T-cell (primary cell): Measurements from ENCODE around the gene MDM4. TPM values are rescaled to one million over a fixed set of nuclear protein-coding genes. Genes with fewer than 3 reads are reported as not detected.

Experiments
- ATAC-seq, 4 experiments: fragments of 200-7000 bp in 3 of 4; fragments of 150-1000 bp in 1 of 4; cut with Tn5 transposase; replicated peaks in 1 of 4; 1 replicate in 3 of 4; 2 replicates in 1 of 4; pipeline ENCODE4 v1.10.0; 2021; ENCODE audit warnings: moderate library complexity in 3 of 4, mild to moderate bottlenecking in 2 of 4, moderate number of reproducible peaks in 1 of 4
- CTCF ChIA-PET, 2 donors: fragments of 300-600 bp; sonication (Branson Sonifier 250); formaldehyde crosslinking; loops; one replicate each; lab custom pipeline; 2022; ENCODE audit warnings: antibody characterized with exemption in 2 of 2; lab: Charles Lee
- POLR2A ChIA-PET, 2 donors: fragments of 300-600 bp; sonication (Branson Sonifier 250); formaldehyde crosslinking; loops; one replicate each; lab custom pipeline; 2022; ENCODE audit warnings: antibody characterized with exemption in 2 of 2; lab: Charles Lee
- DNase-seq, 35 experiments: peaks; one replicate each; pipeline versions ENCODE4 v3.0.0 to v3.0.0-alpha.2; 2013 to 2023
- H3K27ac ChIP-seq: one replicate; pipeline ENCODE4 v1.5.1; 2013; ENCODE audit warnings: low read length
- H3K27me3 ChIP-seq, 2 experiments: replicated peaks in 1 of 2; 1 replicate in 1 of 2; 2 replicates in 1 of 2; pipeline versions ENCODE4 v1.6.1 to v1.7.0; 2013; ENCODE audit warnings: low read length in 1 of 2, mixed read lengths in 1 of 2; ENCODE audit not compliant: control insufficient read depth in 2 of 2, insufficient read depth in 2 of 2; ENCODE audit errors: extremely low read depth in 1 of 2
- H3K36me3 ChIP-seq, 2 donors: 1 replicate in 1 of 2; 2 replicates in 1 of 2; pipeline versions ENCODE4 v1.6.1 to v1.7.0; 2013; ENCODE audit warnings: low read length in 1 of 2; ENCODE audit not compliant: control insufficient read depth in 2 of 2, insufficient read depth in 1 of 2; ENCODE audit errors: extremely low read depth in 1 of 2
- H3K4me1 ChIP-seq, 2 experiments: 1 replicate in 1 of 2; 2 replicates in 1 of 2; pipeline versions ENCODE4 v1.6.1 to v1.7.0; 2013; ENCODE audit warnings: low read length in 2 of 2, mixed read lengths in 1 of 2; ENCODE audit not compliant: insufficient read depth in 2 of 2, control insufficient read depth in 1 of 2; ENCODE audit errors: extremely low read depth in 1 of 2
- H3K4me3 ChIP-seq, 2 donors: 1 replicate in 1 of 2; 2 replicates in 1 of 2; pipeline versions ENCODE4 v1.5.1 to v1.7.0; 2013; ENCODE audit warnings: mild to moderate bottlenecking in 2 of 2, low read length in 1 of 2, moderate library complexity in 1 of 2; ENCODE audit not compliant: control insufficient read depth in 1 of 2; ENCODE audit errors: extremely low read depth in 1 of 2
- H3K9me3 ChIP-seq: 2 replicates; pipeline ENCODE4 v1.7.0; 2013
- H3K27ac Mint-ChIP-seq, 2 donors: one replicate each; pipeline ENCODE4 v1.8.0; 2020 to 2021; ENCODE audit warnings: mild to moderate bottlenecking in 2 of 2, mixed read lengths in 2 of 2
- H3K27me3 Mint-ChIP-seq, 2 donors: one replicate each; pipeline ENCODE4 v1.8.0; 2021 to 2022; ENCODE audit warnings: mixed read lengths in 2 of 2
- H3K36me3 Mint-ChIP-seq: one replicate; pipeline ENCODE4 v1.8.0; 2021; ENCODE audit warnings: mixed read lengths
- H3K4me1 Mint-ChIP-seq, 3 donors: one replicate each; pipeline ENCODE4 v1.8.0; 2020 to 2022; ENCODE audit warnings: mixed read lengths in 3 of 3, mild to moderate bottlenecking in 1 of 3
- H3K4me3 Mint-ChIP-seq, 3 donors: one replicate each; pipeline ENCODE4 v1.8.0; 2020 to 2022; ENCODE audit warnings: mild to moderate bottlenecking in 3 of 3, mixed read lengths in 3 of 3, moderate library complexity in 3 of 3
- H3K9me3 Mint-ChIP-seq, 3 donors: one replicate each; pipeline ENCODE4 v1.8.0; 2020 to 2022; ENCODE audit warnings: mixed read lengths in 3 of 3
- WGBS: methylation state at CpG from one replicate; pipeline ENCODE4 v1.1.5; 2013; ENCODE audit warnings: missing lambda C conversion rate; ENCODE audit not compliant: insufficient coverage; 5-methylcytosine and 5-hydroxymethylcytosine counted together
- total RNA-seq, 35 experiments: library from RNA in 6 of 35; stranded (reverse) in 6 of 35; fragments of 120-200 nt in 1 of 35; gene quantifications; one replicate each; pipeline versions ENCODE4 v1.2.1 to v1.2.4 and lab custom pipeline; 2013 to 2026

Gene MDM4, protein sequence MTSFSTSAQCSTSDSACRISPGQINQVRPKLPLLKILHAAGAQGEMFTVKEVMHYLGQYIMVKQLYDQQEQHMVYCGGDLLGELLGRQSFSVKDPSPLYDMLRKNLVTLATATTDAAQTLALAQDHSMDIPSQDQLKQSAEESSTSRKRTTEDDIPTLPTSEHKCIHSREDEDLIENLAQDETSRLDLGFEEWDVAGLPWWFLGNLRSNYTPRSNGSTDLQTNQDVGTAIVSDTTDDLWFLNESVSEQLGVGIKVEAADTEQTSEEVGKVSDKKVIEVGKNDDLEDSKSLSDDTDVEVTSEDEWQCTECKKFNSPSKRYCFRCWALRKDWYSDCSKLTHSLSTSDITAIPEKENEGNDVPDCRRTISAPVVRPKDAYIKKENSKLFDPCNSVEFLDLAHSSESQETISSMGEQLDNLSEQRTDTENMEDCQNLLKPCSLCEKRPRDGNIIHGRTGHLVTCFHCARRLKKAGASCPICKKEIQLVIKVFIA
- total RNA-seq (100 to 1,000 TPM; 168 to 288 (median 183) TPM), total RNA-seq (lab: John Stamatoyannopoulos, UW) (78.6 to 342 (median 251) reads per million in 29 experiments)
- 130 TPM for total RNA-seq (2013)

DNA sequence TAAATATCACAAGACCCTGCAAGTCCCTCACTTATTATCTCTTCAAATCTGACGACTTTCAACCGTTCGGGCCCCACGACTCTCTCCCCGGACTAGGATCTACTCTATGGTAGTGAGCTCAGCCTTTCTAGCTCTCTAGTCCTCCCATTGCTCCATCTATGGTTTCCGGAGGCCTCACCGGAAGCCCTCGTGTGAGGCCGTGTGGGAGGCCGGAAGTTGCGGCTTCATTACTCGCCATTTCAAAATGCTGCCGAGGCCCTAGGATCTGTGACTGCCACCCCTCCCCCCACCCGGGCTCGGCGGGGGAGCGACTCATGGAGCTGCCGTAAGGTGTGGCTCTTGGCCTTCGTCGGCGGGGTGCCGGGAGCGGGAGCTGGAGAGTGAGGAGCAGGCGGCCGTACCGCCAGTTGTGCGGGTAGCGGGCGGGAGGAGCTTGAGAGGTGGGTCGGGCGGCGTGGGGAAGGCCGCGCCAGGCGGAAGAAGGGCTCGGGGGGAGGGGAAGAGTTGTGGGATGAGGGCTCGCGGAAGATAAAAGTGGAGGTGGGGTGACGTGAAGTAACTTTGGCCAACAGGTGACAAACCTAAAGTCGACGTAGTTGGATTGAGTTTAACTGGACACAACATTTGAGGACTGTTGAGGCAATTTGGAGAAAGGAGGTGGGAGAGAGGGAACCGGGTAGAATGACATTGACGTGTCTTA lies at the start of gene MDM4:
MDM4 (plus strand) TSS at position 227 of the 700 bp plus-strand sequence. CDS start 9,113 bp downstream, outside the sequence.
- ChIA-PET CTCF (interaction anchor here (0.5 to 3.6 kb wide), 16 partner anchors 9 to 291 kb away, joined by 3 to 63 read pairs (median 4); partner anchors contain the start of gene PIK3C2B (in 1 of the 2)), POLR2A (interaction anchor here (0.5 to 2.5 kb wide), 13 partner anchors 10 to 890 kb away, joined by 3 to 43 read pairs (median 3); partner anchors contain the start of genes ATP2B4 (in 1 of the 2) and PIK3C2B (in 1 of the 2))
- under 1% methylated on average over 37 of the region's 43 CpGs for WGBS
- Mint-ChIP-seq H3K4me1 (peaks cover 67 to 78% (median 69%) of the 10 kb centered on the region in 3 donors), H3K27ac (no peak within 1 kb of the TSS), H3K27me3 (no peaks in the 10 kb centered on the region), H3K4me3 (no peak within 1 kb of the TSS), H3K36me3 (peaks cover 19% of the 10 kb centered on the region), H3K9me3 (no peaks in the 10 kb centered on the region)
- Histone ChIP-seq H3K4me3 (peak within 1 kb of the TSS; percentile 83 to 97), H3K27ac (peak within 1 kb of the TSS; percentile 93), H3K27me3 (no peaks in the 10 kb centered on the region), H3K36me3 (peaks cover 0 to 16% of the 10 kb centered on the region in 2 donors), H3K9me3 (no peaks in the 10 kb centered on the region), H3K4me1 (peaks cover 58 to 70% of the 10 kb centered on the region in 2 experiments)
- ATAC-seq (peak; percentile 76 to 89 (median 87)), DNase-seq (peak; percentile 87 to 95 (median 90))

DNA sequence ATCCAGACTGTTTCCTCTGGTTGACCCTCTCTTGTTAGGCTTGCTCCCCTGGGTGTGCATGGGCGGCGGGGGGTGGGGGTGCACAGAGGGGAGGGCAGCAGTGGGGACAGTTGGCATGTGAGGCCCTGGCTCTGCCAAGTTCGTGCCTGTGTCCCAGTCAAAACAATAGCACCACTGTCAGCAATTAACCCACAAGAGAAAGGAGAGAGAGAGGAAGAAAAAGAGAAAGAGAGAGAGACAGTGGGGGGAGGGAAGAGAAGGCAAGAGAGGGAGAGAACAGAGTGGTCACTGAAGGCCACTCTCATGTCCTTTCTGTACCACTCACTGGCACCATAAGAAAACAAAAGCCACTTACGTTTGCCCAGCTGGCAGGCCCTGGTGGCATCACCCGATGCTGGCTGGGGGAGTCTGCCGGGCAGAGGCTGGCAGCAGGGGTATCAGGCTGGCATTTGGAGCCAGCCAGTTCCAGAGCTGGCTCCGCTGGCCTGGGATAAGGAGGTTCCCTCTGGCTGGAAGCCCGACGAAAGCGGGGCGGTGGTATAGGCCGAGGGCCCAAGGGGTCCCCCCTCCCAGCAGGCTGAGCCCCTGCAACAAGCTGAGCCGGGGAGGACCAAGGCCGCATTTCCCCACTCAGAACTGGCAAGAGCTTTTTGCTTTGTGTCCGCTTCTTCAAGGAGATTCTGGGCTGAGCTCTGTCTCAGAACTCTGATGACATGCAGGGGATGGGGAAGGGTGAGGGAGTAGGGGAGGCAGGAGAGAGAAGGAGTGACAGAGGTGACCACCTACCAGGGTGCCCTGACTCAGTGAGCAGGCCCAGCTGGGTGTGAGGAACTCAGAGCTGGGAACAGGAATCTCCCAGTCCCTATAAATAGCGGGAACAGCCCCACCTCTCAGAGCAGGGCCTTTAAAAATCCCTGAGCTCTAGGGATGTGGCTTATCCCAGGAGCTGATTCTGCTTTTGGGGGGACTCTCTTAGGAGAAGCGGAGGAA lies 49.5 kb upstream of the MDM4 start:
- Mint-ChIP-seq H3K36me3 (peaks cover 37% of the 10 kb centered on the region), H3K4me1 (peaks cover 37 to 48% (median 45%) of the 10 kb centered on the region in 3 donors), H3K4me3 (no peak overlapping the region), H3K27ac (no peak overlapping the region), H3K27me3 (no peaks in the 10 kb centered on the region), H3K9me3 (no peaks in the 10 kb centered on the region)
- ATAC-seq = no peak
- no peak for DNase-seq
- H3K27ac ChIP-seq = no peak overlapping the region
- 97% methylated on average over 10 of the region's 17 CpGs for WGBS
- H3K36me3 ChIP-seq = peaks cover 9 to 32% of the 10 kb centered on the region in 2 donors
- CTCF ChIA-PET = interaction anchor here (0.6 to 0.8 kb wide), 2 partner anchors 22 to 35 kb away, joined by 3 to 4 read pairs; no protein-coding TSS in a partner anchor
- H3K27me3 ChIP-seq = no peaks in the 10 kb centered on the region
- POLR2A ChIA-PET = interaction anchor here in 1 of 2 donors (0.6 to 1.0 kb wide), 2 partner anchors 34 to 40 kb away, joined by 3 read pairs; no protein-coding TSS in a partner anchor
- H3K4me3 ChIP-seq = no peak overlapping the region
- H3K4me1 ChIP-seq = peaks cover 34 to 35% of the 10 kb centered on the region in 2 experiments
- H3K9me3 ChIP-seq = no peaks in the 10 kb centered on the region

DNA sequence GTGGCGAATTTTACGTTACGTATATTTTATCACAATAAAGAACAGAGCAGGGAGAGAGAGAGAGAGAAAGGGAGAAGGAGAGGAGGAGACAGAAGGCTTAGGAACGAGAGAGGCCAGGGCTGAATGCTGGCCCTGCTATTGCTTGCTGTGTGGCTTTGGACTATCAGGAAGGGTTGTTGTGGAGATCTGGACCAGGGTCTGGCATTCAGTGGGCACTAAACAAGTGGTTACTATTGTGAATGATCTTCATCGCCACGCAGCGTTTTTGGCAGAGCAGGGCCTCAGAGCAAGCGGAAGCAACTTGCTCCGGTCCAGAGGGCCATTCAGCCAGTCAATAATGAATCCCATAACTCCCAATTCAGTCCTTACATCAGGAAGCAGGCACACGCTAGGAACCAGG lies 48.0 kb upstream of the MDM4 start:
- CTCF ChIA-PET = no interaction called here
- H3K36me3 Mint-ChIP-seq = peaks cover 42% of the 10 kb centered on the region
- POLR2A ChIA-PET = no interaction called here
- H3K4me1 ChIP-seq = peaks cover 20 to 21% of the 10 kb centered on the region in 2 experiments
- no peak overlapping the region for H3K4me3 ChIP-seq
- H3K27me3 ChIP-seq = no peaks in the 10 kb centered on the region
- peaks cover 9 to 31% of the 10 kb centered on the region in 2 donors for H3K36me3 ChIP-seq
- H3K4me3 Mint-ChIP-seq = no peak overlapping the region
- peaks cover 24 to 35% (median 30%) of the 10 kb centered on the region in 3 donors for H3K4me1 Mint-ChIP-seq
- H3K27me3 Mint-ChIP-seq = no peaks in the 10 kb centered on the region
- ATAC-seq (no peak), DNase-seq (no peak)
- H3K9me3 Mint-ChIP-seq = no peaks in the 10 kb centered on the region
- 94% methylated on average over 6 of the region's 10 CpGs for WGBS
- H3K27ac ChIP-seq = no peak overlapping the region
- H3K27ac Mint-ChIP-seq = no peak overlapping the region
- no peaks in the 10 kb centered on the region for H3K9me3 ChIP-seq

DNA sequence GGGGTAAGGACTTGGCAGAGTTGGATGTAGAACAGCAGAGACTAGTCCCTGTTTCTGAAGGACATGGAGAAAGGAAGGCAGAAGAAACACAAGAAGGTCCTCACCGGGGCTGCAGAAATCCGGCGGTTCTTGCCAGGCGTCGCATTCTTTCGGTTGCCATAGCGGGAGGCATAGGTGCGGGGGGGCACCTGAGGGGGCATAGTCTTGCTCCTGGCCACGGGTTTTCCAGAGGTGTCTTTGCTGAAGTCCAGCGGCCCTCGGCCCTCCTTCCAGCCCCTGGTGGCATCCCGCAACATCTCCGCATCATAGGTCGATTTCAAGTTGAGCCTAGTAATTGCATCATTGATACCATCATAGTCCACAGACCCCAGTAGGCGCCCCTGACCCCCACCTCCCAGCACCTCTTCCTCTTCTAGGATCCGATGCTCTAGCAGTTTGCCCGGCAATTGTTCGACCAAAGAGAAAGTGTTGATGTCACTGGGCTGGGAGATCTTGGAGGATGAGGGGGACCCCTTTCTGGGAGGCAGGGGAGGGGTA lies 47.4 kb upstream of the MDM4 start:
- H3K27me3 ChIP-seq = no peaks in the 10 kb centered on the region
- no peaks in the 10 kb centered on the region for H3K9me3 ChIP-seq
- Mint-ChIP-seq H3K27ac (no peak overlapping the region), H3K4me1 (peaks cover 18 to 33% (median 30%) of the 10 kb centered on the region in 3 donors), H3K27me3 (no peaks in the 10 kb centered on the region), H3K9me3 (no peaks in the 10 kb centered on the region), H3K36me3 (peaks cover 42% of the 10 kb centered on the region), H3K4me3 (no peak overlapping the region)
- 97% methylated on average over 14 of the region's 18 CpGs for WGBS
- no peak overlapping the region for H3K27ac ChIP-seq
- ChIA-PET CTCF (no interaction called here), POLR2A (no interaction called here)
- H3K4me3 ChIP-seq = no peak overlapping the region
- H3K4me1 ChIP-seq = peaks cover 15 to 17% of the 10 kb centered on the region in 2 experiments
- no peak for ATAC-seq
- no peak for DNase-seq
- H3K36me3 ChIP-seq = peaks cover 9 to 26% of the 10 kb centered on the region in 2 donors

DNA sequence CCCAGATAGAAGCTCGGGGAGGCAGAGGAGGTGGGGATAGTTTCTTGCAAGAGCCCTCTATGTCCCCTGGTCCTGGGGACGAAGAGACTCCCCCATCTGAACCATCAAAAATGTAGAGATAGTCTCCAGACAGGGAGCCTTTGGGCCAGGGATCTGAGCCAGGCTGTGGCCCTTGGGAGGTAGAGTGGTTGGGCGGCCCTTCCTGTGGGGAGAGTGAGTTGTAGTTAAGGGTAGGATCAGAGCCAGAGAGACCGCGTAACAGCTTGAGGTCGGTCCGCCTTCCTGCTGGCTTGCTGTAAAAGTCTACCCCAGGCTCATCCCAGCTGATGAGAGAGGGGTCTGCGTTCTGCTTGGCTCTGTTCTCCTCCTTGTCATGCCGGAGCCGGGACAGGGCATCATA lies 46.9 kb upstream of the MDM4 start:
- ATAC-seq (no peak), DNase-seq (no peak)
- ChIA-PET CTCF (no interaction called here), POLR2A (no interaction called here)
- Mint-ChIP-seq H3K36me3 (peaks cover 42% of the 10 kb centered on the region), H3K27me3 (no peaks in the 10 kb centered on the region), H3K27ac (no peak overlapping the region), H3K4me3 (no peak overlapping the region), H3K9me3 (no peaks in the 10 kb centered on the region), H3K4me1 (peaks cover 15 to 30% (median 30%) of the 10 kb centered on the region in 3 donors)
- Histone ChIP-seq H3K36me3 (peaks cover 9 to 24% of the 10 kb centered on the region in 2 donors), H3K4me3 (no peak overlapping the region), H3K27me3 (no peaks in the 10 kb centered on the region), H3K9me3 (no peaks in the 10 kb centered on the region), H3K4me1 (peaks cover 10 to 13% of the 10 kb centered on the region in 2 experiments), H3K27ac (no peak overlapping the region)
- 97% methylated on average over 4 of the region's 10 CpGs for WGBS
